GM12878 (cell line): ENCODE data around the gene NOTCH1.

Experiments
- POLR2A ChIP-seq: IDR thresholded peaks from 2 replicates; pipeline ENCODE4 v1.6.1; 2011; ENCODE audit warnings: low read depth, mild to moderate bottlenecking, low read length
- TAF1 ChIP-seq: IDR thresholded peaks from 2 replicates; pipeline ENCODE4 v1.6.1; 2011; ENCODE audit warnings: mild to moderate bottlenecking, low read depth, low read length, borderline replicate concordance
- TCF7 ChIP-seq: IDR thresholded peaks from 2 replicates; pipeline ENCODE4 v1.6.1; 2014; ENCODE audit warnings: antibody characterized with exemption, borderline replicate concordance
- TF ChIP-seq, protein P1 (sequence below), 3 experiments: IDR thresholded peaks in 2 of 3; conservative IDR thresholded peaks in 1 of 3; 2 replicates each; pipeline ENCODE4 v1.5.1; 2011; ENCODE audit warnings: low read depth in 3 of 3, low read length in 3 of 3, mild to moderate bottlenecking in 3 of 3, control low read depth in 2 of 3, moderate library complexity in 2 of 3, inconsistent platforms in 1 of 3, mixed read lengths in 1 of 3; ENCODE audit not compliant: control insufficient read depth in 2 of 3, insufficient read depth in 1 of 3; ENCODE audit errors: extremely low read depth in 1 of 3
- TF ChIP-seq, protein P2 (sequence below): IDR thresholded peaks from 2 replicates; pipeline ENCODE4 v1.6.1; 2012; ENCODE audit warnings: low read depth, low read length, improper control_type of control experiment

DNA sequence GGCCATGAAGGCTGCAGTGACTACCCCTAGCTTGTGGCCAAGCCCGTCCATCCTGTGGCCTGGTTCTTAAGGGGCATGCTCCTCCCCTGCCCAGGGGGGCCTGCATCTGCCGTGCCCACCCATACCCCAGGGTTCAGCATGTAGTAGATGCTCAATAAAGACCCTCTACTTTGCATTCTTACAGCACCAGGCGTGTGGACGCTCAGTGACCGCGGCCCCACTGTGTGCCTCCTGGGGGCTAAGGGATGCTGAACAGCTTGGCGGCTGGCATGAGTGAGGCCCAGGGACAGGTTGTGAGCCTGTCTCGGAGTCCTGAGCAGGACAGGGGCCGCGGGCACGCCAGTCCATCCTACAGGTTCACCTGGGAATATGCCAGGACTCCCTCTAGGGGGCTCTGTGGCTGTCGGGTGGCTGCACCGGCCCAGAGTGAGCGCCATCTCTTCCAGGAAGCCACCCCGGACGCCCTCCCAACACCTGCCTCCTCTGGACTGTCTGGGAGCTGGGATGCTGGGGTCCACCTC is 9.1 kb downstream of the NOTCH1 start:
- TF ChIP-seq, protein P1, sequence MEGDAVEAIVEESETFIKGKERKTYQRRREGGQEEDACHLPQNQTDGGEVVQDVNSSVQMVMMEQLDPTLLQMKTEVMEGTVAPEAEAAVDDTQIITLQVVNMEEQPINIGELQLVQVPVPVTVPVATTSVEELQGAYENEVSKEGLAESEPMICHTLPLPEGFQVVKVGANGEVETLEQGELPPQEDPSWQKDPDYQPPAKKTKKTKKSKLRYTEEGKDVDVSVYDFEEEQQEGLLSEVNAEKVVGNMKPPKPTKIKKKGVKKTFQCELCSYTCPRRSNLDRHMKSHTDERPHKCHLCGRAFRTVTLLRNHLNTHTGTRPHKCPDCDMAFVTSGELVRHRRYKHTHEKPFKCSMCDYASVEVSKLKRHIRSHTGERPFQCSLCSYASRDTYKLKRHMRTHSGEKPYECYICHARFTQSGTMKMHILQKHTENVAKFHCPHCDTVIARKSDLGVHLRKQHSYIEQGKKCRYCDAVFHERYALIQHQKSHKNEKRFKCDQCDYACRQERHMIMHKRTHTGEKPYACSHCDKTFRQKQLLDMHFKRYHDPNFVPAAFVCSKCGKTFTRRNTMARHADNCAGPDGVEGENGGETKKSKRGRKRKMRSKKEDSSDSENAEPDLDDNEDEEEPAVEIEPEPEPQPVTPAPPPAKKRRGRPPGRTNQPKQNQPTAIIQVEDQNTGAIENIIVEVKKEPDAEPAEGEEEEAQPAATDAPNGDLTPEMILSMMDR (IDR thresholded peaks at IDR 0.05 in 2 of 3, conservative IDR thresholded peaks at IDR 0.05 in 1 of 3; ENCODE audit: control insufficient read depth in 2 of 3, extremely low read depth in 1 of 3, insufficient read depth in 1 of 3, low read depth in 3 of 3, low read length in 3 of 3): peak in 2 of 3 experiments; percentile 13 to 23; a peak in 2 of 6 replicates
- no peak for TF ChIP-seq TAF1
- TF ChIP-seq TCF7: no peak
- TF ChIP-seq POLR2A: no peak
- TF ChIP-seq, protein P2, sequence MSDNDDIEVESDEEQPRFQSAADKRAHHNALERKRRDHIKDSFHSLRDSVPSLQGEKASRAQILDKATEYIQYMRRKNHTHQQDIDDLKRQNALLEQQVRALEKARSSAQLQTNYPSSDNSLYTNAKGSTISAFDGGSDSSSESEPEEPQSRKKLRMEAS: no peak
